Measurements from ENCODE around the gene PPP2R5D. TPM values are rescaled to one million over a fixed set of nuclear protein-coding genes. Genes with fewer than 3 reads are reported as not detected.
"Not testable (repeated sequence)": the region's sequence is repeated elsewhere in the genome, so short reads cannot be mapped to it uniquely, and the experiment has no call there.

Gene PPP2R5D
- total and polyA plus RNA-seq, 2 of the 4 experiments (the other 2 are of a cell fraction), result 55.6 to 68.8 TPM

DNA sequence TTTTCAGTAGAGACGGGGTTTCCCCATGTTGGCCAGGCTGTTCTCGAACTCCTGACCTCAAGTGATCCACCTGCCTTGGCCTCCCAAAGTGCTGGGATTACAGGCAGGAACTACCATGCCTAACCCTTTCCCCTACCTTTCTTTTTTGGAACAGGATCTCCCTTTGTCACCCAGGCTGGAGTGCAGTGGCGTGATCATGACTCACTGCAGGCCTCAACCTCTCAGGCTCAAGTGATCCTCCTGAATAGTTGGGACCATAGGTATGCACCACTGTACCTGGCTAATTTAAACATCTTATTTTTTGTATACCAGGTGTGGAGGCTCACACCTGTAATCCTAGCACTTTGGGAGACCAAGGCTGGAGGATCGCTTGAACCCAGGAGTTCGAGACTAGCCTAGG, 43.0 kb upstream of the PPP2R5D start:
- dilution Hi-C loops (cut with HindIII; ENCODE audit: low sequenced_read_pairs, unreplicated experiment), result not testable (repeated sequence)

More for the DNA sequence above, 43.0 kb upstream of the PPP2R5D start:
- H3K27ac ChIP-seq (ENCODE audit: insufficient read depth, low read length); H4K5ac ChIP-seq (ENCODE audit: low read depth, low read length); H2AK5ac ChIP-seq (ENCODE audit: low read depth, low read length); in situ Hi-C loops (cut with MboI; ENCODE audit: low sequenced_read_pairs); H3K4me3 ChIP-seq (ENCODE audit: insufficient read depth, low read depth, low read length); intact Hi-C loops (cut with micrococcal nuclease); H3K27me3 ChIP-seq (ENCODE audit: control insufficient read depth, insufficient read depth, low read length); H3K23ac ChIP-seq (ENCODE audit: low read depth, low read length); H3K4me2 ChIP-seq (ENCODE audit: low read depth, low read length); H3K9me1 ChIP-seq (ENCODE audit: insufficient read depth, low read length); H3K9ac ChIP-seq (ENCODE audit: low read depth, low read length); ATAC-seq (ENCODE audit: low read depth); H4K20me1 ChIP-seq (ENCODE audit: insufficient read depth, low read length); H2AFZ ChIP-seq (replicated peaks; ENCODE audit: low read length, poor library complexity); H2BK5ac ChIP-seq (ENCODE audit: low read depth, low read length, poor library complexity, severe bottlenecking); CTCF ChIA-PET; H3K4me1 ChIP-seq (ENCODE audit: control insufficient read depth, insufficient read depth, low read length); H2BK20ac ChIP-seq (ENCODE audit: low read depth, low read length); H2BK15ac ChIP-seq (ENCODE audit: low read depth, low read length); H2AK9ac ChIP-seq (replicated peaks; ENCODE audit: low read depth, low read length, poor library complexity); H3K18ac ChIP-seq (ENCODE audit: low read depth, low read length); H2BK120ac ChIP-seq (ENCODE audit: low read depth, low read length); BruUV-seq (replicated peaks); H3K14ac ChIP-seq (replicated peaks; ENCODE audit: low read depth, low read length); H4K91ac ChIP-seq (ENCODE audit: insufficient read depth, low read depth, low read length); H3K9me3 ChIP-seq (ENCODE audit: control insufficient read depth, insufficient read depth, low read length); H3K4ac ChIP-seq (ENCODE audit: low read depth, low read length); H4K8ac ChIP-seq (ENCODE audit: low read depth in 2 of 2, low read length in 2 of 2); DNase-seq; H3K56ac ChIP-seq (ENCODE audit: extremely low read depth, insufficient read depth, low read length): not testable (repeated sequence)
- H3K36me3 ChIP-seq (ENCODE audit: control insufficient read depth, insufficient read depth, low read length), result peaks cover 28% of the 10 kb centered on the region
- POLR2A ChIA-PET (ENCODE audit: unreplicated experiment), result interaction anchor here (0.5 kb wide), 1 partner anchor 12 kb away, joined by 4 read pairs; no protein-coding TSS in a partner anchor
- H3K79me1 ChIP-seq (ENCODE audit: low read depth in 1 of 2, low read length in 2 of 2), result peaks cover 7 to 14% of the 10 kb centered on the region in 2 experiments; a peak in 3 of 4 replicates
- 100% methylated on average over 2 of the region's 5 CpGs; no CpG with 5 or more reads in 1 of the 2 experiments for WGBS, 2 experiments (ENCODE audit: extremely low coverage in 2 of 2, insufficient read length in 1 of 2)

Data from IMR-90 (cell line).